SK-N-SH (cell line): ENCODE results near the gene CYB561D1.

Experiments used
- EP300 ChIP-seq, 2 experiments: IDR thresholded peaks; 2 replicates each; pipeline versions ENCODE4 v1.4.0 to v1.6.1; 2012; ENCODE audit warnings: borderline replicate concordance in 1 of 2, low read depth in 1 of 2, low read length in 1 of 2
- NRF1 ChIP-seq: IDR thresholded peaks from 2 replicates; pipeline ENCODE4 v1.6.1; 2012; ENCODE audit warnings: low read depth, mild to moderate bottlenecking, low read length
- RAD21 ChIP-seq: IDR thresholded peaks from 2 replicates; pipeline ENCODE4 v1.6.1; 2012; ENCODE audit warnings: mild to moderate bottlenecking, low read length
- TF ChIP-seq, protein P1 (sequence below): fragments of 150-350 bp; IDR thresholded peaks from 2 replicates; pipeline ENCODE4 v1.6.1; 2017; ENCODE audit warnings: antibody characterized with exemption, low read length, low read depth, borderline replicate concordance
- TF ChIP-seq, protein P2 (sequence below): fragments of 200-600 bp; sonication (generic); IDR thresholded peaks from 2 replicates; pipeline ENCODE4 v1.6.1; 2017; ENCODE audit warnings: antibody characterized with exemption, mild to moderate bottlenecking, moderate library complexity

GRCh38 chr1:109468903-109469302, 25.0 kb upstream of the CYB561D1 start:
- TF ChIP-seq EP300 (IDR thresholded peaks at IDR 0.05; ENCODE audit: borderline replicate concordance in 1 of 2, low read depth in 1 of 2, low read length in 1 of 2) (no peak), NRF1 (no peak), RAD21 (no peak)
- TF ChIP-seq, protein P1, sequence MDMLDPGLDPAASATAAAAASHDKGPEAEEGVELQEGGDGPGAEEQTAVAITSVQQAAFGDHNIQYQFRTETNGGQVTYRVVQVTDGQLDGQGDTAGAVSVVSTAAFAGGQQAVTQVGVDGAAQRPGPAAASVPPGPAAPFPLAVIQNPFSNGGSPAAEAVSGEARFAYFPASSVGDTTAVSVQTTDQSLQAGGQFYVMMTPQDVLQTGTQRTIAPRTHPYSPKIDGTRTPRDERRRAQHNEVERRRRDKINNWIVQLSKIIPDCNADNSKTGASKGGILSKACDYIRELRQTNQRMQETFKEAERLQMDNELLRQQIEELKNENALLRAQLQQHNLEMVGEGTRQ, result no peak
- TF ChIP-seq, protein P2, sequence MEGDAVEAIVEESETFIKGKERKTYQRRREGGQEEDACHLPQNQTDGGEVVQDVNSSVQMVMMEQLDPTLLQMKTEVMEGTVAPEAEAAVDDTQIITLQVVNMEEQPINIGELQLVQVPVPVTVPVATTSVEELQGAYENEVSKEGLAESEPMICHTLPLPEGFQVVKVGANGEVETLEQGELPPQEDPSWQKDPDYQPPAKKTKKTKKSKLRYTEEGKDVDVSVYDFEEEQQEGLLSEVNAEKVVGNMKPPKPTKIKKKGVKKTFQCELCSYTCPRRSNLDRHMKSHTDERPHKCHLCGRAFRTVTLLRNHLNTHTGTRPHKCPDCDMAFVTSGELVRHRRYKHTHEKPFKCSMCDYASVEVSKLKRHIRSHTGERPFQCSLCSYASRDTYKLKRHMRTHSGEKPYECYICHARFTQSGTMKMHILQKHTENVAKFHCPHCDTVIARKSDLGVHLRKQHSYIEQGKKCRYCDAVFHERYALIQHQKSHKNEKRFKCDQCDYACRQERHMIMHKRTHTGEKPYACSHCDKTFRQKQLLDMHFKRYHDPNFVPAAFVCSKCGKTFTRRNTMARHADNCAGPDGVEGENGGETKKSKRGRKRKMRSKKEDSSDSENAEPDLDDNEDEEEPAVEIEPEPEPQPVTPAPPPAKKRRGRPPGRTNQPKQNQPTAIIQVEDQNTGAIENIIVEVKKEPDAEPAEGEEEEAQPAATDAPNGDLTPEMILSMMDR, result no peak
